Measurements from ENCODE around the gene SNHG17. TPM values are rescaled to one million over a fixed set of nuclear protein-coding genes. Genes with fewer than 3 reads are reported as not detected.

Gene SNHG17
- polyA plus RNA-seq, 3 donors from 2014 or later: 42.8 to 86.0 (median 44.9) TPM

Other genes with a start within 250 kb of the SNHG17 start
- not detected for gene KIAA1755, start 174.6 kb downstream of the SNHG17 start, polyA plus RNA-seq
- not detected for gene BPI, start 131.2 kb downstream of the SNHG17 start, polyA plus RNA-seq
- gene LBP, start 88.8 kb downstream of the SNHG17 start, polyA plus RNA-seq: not detected
- 10 to 100 TPM in 2 of 3 donors, 1 to 10 TPM in 1; 7.5 to 16.7 (median 14.7) TPM for gene RALGAPB, start 37.5 kb upstream of the SNHG17 start, polyA plus RNA-seq
- not detected for gene ADIG, start 145.9 kb upstream of the SNHG17 start, polyA plus RNA-seq
- gene ARHGAP40, start 166.5 kb upstream of the SNHG17 start, polyA plus RNA-seq: not detected